ENCODE data around the gene BAIAP2. TPM values are rescaled to one million over a fixed set of nuclear protein-coding genes. Genes with fewer than 3 reads are reported as not detected.

Gene BAIAP2
- total RNA-seq, 2 donors from 2014 or later: 8.0 to 11.5 TPM

- TF ChIP-seq POLR2A (IDR thresholded peaks at IDR 0.05) (no peak), CTCF (IDR thresholded peaks at IDR 0.05) (no peak)
- Histone ChIP-seq H3K27me3 (no peaks in the 10 kb centered on the region), H3K36me3 (replicated peaks in 1 of 2; ENCODE audit: insufficient read depth in 1 of 2, low read depth in 2 of 2) (no peaks in the 10 kb centered on the region), H3K9me3 (no peaks in the 10 kb centered on the region), H3K4me3 (peak within 1 kb of the TSS; percentile 26 to 28), H3K27ac (peak within 1 kb of the TSS; percentile 82 to 92 (median 86)), H3K4me1 (peaks cover 52% of the 10 kb centered on the region)
- intact Hi-C loops (cut with DNase I): no loop called here
- 1 to 2% methylated on average over 11 to 35 of the region's 62 CpGs for WGBS, 2 donors
- no peak for DNase-seq
- peak; percentile 4 for ATAC-seq
These were observed 131.1 kb downstream of the BAIAP2 start, which contains the start of gene AATK for GRCh38 chr17:81166033-81166492. AATK (minus strand) TSS chr17:81166221; CDS start chr17:81165992, 229 bp downstream.

MicroRNAs encoded within 50 kb of the gene (microRNA counts, 767-probe panel; counts per million panel counts)
- microRNA hsa-miR-1250 (0 to 736 counts per million in 2 donors), microRNA hsa-miR-338-3p (6,583 to 10,247 counts per million in 2 donors), microRNA hsa-miR-338-5p (0 to 736 counts per million in 2 donors), microRNA hsa-miR-657 (0 to 736 counts per million in 2 donors)

Small RNAs within 50 kb of the gene (microRNA-seq; reads per million reads assigned to microRNA genes)
- gene MIR1250 (ENCODE audit: borderline number of aligned reads in 2 of 2, borderline replicate concordance in 2 of 2) (0.93 to 2.2 reads per million in 2 donors), gene MIR3065 (ENCODE audit: borderline number of aligned reads in 2 of 2, borderline replicate concordance in 2 of 2) (0 reads per million in 2 donors), gene MIR338 (ENCODE audit: borderline number of aligned reads in 2 of 2, borderline replicate concordance in 2 of 2) (0 reads per million in 2 donors), gene MIR657 (ENCODE audit: borderline number of aligned reads in 2 of 2, borderline replicate concordance in 2 of 2) (0 reads per million in 2 donors)

Small RNAs within 50 kb of the gene (small RNA-seq; reads per million reads assigned to genes)
- gene MIR1250: not detected
- gene MIR3065: 9.4 reads per million, percentile 91 among the genes with 10 or more reads in this experiment
- gene MIR657: not detected

Other genes starting within 250 kb of the BAIAP2 start
- gene CHMP6, start 43.3 kb upstream of the BAIAP2 start, total RNA-seq: 10 to 100 TPM; 10.4 to 32.3 TPM
- gene PVALEF, start 130.4 kb downstream of the BAIAP2 start, total RNA-seq: not detected
- gene AATK, start 131.1 kb downstream of the BAIAP2 start, total RNA-seq: 10 to 100 TPM; 29.1 to 42.2 TPM
- gene CEP131, start 187.8 kb downstream of the BAIAP2 start, total RNA-seq: 10 to 100 TPM in 1 of 2 donors, 1 to 10 TPM in 1; 9.9 to 22.7 TPM
- gene TEPSIN, start 203.9 kb downstream of the BAIAP2 start, total RNA-seq: 100 to 1,000 TPM in 1 of 2 donors, 10 to 100 TPM in 1; 31.9 to 102 TPM
- gene NDUFAF8, start 204.2 kb downstream of the BAIAP2 start, total RNA-seq: 10 to 100 TPM; 20.8 to 26.5 TPM